Cerebellar cortex (tissue), 1 donor: ENCODE measurements around the gene IL31RA.
"Not testable (repeated sequence)": the region's sequence is repeated elsewhere in the genome, so short reads cannot be mapped to it uniquely, and the experiment has no call there.

Source experiments
- DNase-seq: peaks from one replicate; pipeline ENCODE4 v3.0.0-alpha.2; 2015; ENCODE audit warnings: low spot score

Gene IL31RA

GRCh38 chr5:55925712-55926111 is 74.6 kb downstream of the IL31RA start:
- DNase-seq: no peak

- DNase-seq: no peak
These were observed 75.3 kb downstream of the IL31RA start for GRCh38 chr5:55926476-55926875.

DNA sequence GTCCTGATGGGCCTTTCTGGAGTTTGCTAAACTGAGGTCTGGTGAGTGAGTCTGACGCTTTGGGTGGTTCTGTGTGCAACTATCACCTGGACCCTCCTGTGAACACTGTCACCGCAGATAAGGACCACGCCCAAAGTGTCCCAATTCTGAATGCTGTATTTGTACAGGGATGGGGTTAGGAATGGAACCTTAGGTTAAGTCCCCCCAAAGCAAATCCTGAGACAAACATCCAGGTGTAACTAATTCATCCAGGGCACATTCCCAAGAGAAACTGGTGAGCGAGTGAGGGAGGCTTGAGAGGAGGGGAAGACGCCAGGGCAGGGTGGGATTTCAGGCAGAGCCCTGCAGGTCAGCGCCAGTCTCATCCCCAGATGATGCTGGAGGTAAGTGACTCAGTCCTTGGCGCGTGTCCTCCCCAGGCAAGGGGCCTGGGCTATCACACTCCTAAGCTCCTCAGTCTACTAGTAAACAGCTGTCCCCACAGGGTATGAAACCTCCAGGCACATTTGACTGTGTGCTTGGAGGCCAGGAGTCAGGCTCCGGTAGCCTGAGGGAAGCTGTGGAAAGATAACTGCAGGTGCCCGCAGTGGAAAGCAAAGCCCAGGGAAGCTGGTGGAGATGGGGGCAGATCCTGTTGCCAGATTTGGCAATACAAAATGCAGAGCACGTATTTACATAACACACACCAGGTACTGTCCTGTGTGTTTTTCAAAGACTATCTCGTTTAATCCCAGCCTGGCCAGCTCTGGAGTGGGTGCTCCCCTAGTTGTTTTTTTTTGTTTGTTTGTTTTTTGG is 76.9 kb downstream of the IL31RA start:
- no peak for DNase-seq

GRCh38 chr5:55929020-55929799 is 78.1 kb downstream of the IL31RA start:
- no peak for DNase-seq

DNA sequence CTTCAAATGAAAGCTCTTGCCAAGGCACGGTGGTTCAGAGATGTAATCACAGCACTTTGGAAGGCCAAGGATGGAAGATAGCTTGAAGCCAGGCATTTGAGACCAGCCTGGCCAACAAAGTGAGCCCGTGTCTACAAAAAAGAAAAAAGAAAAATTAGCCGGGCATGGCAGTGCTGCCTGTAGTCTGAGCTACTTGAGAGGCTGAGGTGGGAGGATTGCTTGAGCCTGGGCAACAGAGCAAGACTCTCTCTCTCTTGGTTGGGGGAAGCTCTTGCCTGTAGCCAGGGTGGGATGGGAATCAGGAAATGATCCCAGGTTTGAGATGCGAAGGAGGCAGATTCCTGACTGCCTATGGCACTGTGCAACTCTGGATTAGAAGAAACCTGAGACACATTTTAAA is 81.5 kb downstream of the IL31RA start:
- DNase-seq: no peak

DNA sequence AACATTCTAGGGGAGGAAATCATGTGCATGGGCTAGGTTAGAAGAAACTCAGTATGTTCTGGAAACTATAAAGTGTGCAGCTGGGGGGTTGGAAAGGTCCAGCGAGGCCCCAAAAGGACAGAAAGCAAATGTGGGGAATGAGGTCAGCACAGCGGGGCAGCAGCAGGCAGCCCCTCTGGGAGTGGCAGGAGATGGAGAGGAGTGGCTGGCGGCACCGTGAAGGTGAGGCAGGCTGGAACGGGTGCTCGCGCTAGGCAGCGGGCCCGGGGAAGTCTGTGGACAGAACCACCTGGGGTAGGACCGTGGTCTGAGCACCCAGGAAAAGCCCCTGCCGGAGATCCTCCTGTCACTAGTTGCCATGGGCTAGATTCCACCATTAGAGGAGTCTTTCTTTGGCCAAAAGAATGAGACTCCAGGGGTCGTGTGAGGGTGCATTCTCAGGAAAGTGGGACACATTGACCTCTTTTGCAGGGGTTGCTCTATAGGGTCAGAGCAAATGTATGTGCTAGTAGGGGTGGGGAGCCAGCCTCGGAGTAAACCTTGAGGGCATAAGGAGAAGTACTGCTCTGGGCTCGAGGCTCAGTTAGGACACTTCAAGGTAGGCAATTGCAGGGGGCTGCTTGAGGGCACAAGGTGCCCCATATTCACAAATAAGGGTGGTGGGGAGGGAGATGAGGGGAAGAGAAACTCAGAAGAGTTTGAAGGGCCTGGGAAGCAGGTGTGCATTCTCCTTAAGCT is 82.4 kb downstream of the IL31RA start:
- DNase-seq: no peak

- no peak for DNase-seq
These were observed 83.0 kb downstream of the IL31RA start for GRCh38 chr5:55934115-55934613.

DNA sequence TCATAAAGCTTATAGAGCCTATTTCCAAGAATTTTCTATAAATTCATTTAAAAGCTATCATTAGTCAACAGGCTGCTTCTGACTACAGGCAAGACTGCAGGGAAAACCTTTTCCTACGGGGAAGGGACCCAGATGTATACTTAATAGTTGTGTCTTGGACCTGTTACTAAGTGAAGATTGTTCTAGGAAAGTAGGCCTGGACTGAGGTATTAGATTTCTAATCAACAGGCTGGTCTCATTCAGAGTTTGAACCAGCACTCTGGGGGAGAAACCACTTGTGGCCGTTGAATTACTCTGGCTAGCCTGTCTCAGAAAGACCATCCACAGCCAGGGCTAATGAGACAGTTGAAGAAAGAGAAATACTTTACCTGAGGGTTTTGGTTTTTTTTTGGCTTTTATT is 83.6 kb downstream of the IL31RA start:
- no peak for DNase-seq

GRCh38 chr5:55935371-55935770 is 84.2 kb downstream of the IL31RA start:
- DNase-seq: peak; percentile 58

DNA sequence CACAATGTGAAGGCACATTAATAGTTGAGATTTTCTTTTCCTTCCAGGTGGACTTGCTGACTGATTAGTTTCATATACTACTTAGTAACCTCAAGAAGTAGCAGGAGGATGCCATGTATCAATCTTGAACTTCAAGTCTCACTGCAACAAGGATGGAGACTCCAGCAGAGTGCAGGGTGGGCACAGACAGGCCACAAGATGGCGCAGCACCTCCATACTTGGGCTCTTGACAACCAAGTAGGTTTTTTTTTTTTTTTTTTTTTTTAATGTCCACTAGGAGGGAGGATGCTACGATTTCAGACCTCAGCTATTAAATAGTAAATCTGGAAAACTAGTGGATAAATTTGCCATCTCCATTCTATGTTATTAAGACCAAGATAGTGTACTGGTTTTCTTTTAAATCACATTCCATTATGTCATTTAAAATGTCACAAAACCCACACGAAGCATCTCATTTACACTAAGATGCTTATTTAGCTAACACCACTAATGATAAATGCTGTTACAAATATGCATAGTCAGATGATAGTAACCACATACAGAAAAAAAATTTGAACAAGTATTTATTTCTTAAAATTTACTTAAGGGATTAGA is 85.0 kb downstream of the IL31RA start:
- peak; percentile 75 for DNase-seq

DNA sequence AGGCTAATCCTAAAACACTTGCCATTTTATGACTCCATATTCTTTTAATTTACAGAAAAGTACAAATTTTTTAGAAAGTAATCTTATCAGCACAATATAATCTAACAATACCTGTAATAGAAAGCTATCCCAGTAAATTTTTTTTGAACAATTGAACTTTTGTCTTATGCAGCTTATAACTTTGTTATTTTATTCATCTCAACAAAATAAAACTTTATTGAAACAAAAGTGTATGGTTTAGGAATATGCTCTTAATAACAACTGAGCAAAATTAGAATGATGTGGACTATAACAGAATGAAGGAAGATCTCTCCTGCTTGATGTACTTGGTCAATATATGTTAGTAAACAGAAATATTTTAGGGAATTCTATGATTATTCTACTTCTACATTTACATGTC is 86.4 kb downstream of the IL31RA start:
- DNase-seq: not testable (repeated sequence)

DNA sequence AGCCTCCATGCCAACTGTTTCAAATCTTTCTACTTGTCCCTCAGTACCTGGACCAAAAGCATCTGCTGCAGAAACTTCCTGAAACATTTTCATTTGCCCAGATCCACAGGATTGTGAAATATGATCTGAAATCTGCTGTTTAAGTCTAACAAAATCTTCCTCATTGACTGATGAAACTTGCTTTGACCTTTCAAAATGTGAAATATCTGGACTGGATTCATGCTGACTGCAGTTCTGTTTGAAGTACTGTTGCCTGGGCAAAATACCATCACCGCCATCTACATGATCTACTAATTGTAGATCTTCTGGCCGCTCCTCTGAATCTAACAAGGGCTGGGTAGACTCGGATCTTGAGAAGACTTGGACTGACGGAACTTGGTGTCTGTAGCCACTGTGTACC is 90.0 kb downstream of the IL31RA start:
- not testable (repeated sequence) for DNase-seq

DNA sequence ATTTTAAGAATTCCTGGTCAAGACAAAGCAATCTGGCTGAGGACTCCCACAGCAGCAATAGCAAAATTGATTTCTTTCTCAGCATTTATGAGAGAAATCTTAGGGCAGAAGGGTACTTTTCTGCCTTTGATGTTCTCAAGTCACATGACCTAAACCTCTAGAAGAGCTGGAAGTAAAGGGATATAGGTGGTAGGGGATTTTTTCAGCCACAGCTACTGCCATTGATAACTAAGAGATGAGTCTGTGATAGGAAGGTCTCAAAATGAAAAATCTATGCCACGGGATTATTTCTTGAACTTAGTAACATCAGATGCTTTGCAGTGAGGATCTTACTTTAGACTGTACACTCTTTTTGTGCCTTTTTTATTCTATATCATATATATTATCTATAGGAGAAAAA is 108.1 kb downstream of the IL31RA start:
- DNase-seq: no peak

GRCh38 chr5:55960779-55961178 is 109.6 kb downstream of the IL31RA start:
- DNase-seq: no peak

GRCh38 chr5:55965525-55965924 is 114.4 kb downstream of the IL31RA start:
- DNase-seq: no peak

DNA sequence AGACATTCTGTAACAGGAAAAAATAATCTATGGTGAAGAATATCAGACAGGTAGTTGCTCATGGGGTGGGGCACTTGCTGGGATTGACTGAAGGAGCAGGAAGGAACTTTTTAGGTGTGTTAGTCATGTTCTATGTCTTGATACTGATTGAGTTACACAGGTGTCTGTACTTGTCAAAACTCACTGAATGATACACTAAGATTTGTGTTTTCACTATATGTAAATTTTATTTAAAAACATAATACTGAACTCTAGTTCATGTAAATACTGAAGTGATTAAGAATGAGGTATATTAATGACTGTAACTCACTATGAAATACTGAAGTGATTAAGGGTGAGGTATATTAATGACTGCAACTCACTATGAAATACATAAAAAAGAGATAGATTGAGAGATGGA is 115.1 kb downstream of the IL31RA start:
- DNase-seq: no peak

DNA sequence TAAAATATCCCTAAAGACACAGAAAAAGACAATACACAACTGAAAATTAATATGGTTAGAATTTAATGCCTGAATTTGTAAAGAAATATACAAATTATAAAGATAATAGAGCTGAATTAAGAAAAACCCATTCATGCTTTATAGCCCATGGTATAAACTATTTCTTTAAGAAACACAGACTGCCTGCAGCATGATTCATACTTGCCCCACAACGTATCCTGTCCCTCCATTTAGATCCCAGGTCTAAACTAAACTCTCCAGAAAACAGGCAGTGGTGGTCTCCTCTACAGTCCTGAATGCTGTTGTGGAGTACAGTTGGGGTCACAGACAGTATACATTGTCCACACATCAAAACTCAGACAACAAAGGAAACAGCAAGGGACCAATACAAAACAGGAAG is 118.8 kb downstream of the IL31RA start:
- no peak for DNase-seq
